Tibial nerve (tissue), 4 donors: ENCODE measurements around the gene SLC7A5.
"Not testable (repeated sequence)": the region's sequence is repeated elsewhere in the genome, so short reads cannot be mapped to it uniquely, and the experiment has no call there.

ENCODE experiments used
- CTCF ChIP-seq, 5 experiments: fragments of 200-600 bp in 3 of 5; fragments of 450-650 bp in 2 of 5; sonication (generic) in 3 of 5; IDR thresholded peaks; one replicate each; pipeline ENCODE4 v1.5.1; 2016 to 2019; ENCODE audit warnings: antibody characterized with exemption in 5 of 5, mild to moderate bottlenecking in 3 of 5, moderate library complexity in 2 of 5
- EP300 ChIP-seq, 2 donors: sonication (generic); formaldehyde crosslinking; IDR thresholded peaks; one replicate each; pipeline ENCODE4 v1.6.1; 2017; ENCODE audit warnings: antibody characterized with exemption in 2 of 2, mild to moderate bottlenecking in 1 of 2

GRCh38 chr16:87788730-87789436 is 80.4 kb downstream of the SLC7A5 start:
- not testable (repeated sequence) for TF ChIP-seq EP300, CTCF (IDR thresholded peaks at IDR 0.05)
